HG03095 (cell line): ENCODE data around the gene P2RY11.

Source experiments
- ATAC-seq: cut with Tn5 transposase; IDR thresholded peaks from one replicate; pipeline ENCODE4 v1.9.1; 2021; ENCODE audit warnings: moderate library complexity; ENCODE audit not compliant: unreplicated experiment

The P2RY11 gene

DNA sequence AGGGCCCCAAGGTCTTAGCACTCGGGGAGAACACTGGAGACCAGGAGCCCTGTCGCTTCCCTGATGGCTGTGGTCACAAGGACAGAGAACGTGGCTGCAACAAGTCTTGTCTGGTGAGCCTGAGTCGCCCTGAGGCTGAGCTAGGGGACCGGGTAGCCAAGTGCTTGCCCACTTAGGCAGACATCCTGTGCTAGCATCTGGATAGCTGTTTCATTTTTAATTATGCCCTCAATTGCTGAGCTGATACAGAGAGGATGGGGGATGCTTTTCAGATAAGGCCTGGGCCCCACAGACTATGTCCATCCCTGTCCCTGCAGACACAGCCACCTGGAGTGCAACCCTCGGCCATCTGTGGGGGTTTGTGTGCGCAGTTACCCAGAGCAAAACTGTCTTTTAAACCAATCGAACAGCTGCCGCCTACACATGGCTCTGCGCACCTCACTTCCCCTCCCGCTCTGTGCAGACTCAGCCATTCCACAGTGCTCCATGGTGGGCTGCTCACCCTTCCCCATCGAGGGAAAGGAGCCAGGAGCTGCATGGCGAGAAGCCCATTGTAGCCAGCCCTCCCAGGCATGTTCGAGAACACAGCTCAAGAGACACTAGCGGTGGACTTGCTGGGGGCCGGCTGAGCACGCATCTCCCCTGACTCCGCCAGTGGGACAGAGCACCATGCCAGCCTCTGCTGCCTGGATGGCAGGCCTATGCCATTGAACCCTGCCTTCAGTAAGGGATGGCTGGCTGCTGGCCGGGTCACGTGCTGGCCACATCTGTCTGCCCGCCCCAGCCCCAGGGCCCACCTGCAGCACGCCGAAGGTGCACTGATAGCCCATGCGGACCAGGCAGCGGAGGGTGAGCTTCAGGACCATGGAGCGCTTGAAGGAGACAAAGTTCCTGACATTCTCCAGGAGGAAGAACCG is 27.6 kb downstream of the P2RY11 start:
- ATAC-seq: no peak

GRCh38 chr19:10139952-10140351 is 28.5 kb downstream of the P2RY11 start:
- no peak for ATAC-seq

- no peak for ATAC-seq
Observed at GRCh38 chr19:10141479-10141878, 30.0 kb downstream of the P2RY11 start.

- ATAC-seq: no peak
Observed at GRCh38 chr19:10141973-10142372, 30.5 kb downstream of the P2RY11 start.

- no peak for ATAC-seq
Observed at GRCh38 chr19:10142701-10143375, 31.3 kb downstream of the P2RY11 start.

DNA sequence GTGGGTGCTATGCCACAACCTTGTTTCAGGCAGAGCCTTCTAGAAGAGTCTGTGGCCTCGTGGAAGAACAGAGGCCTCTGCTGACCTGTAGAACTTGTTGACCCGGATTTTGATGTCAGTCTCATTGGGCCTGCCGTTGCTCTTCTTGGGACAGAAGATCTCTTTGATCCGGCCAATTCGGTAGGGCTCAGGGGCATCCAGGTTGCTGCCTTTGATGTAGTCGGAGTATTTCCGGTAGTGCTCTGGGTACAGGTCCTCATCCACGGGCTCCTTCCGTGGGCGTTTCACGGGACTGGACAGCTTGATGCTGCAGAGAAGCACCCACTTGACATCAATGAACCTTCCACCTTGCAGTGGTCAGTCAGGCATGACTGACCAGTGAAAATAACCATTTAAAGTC is 32.2 kb downstream of the P2RY11 start:
- no peak for ATAC-seq

- no peak for ATAC-seq
Observed at GRCh38 chr19:10144361-10144760, 32.9 kb downstream of the P2RY11 start.

- no peak for ATAC-seq
Observed at GRCh38 chr19:10145031-10145430, 33.5 kb downstream of the P2RY11 start.

GRCh38 chr19:10146142-10146541 is 34.6 kb downstream of the P2RY11 start:
- ATAC-seq: no peak

DNA sequence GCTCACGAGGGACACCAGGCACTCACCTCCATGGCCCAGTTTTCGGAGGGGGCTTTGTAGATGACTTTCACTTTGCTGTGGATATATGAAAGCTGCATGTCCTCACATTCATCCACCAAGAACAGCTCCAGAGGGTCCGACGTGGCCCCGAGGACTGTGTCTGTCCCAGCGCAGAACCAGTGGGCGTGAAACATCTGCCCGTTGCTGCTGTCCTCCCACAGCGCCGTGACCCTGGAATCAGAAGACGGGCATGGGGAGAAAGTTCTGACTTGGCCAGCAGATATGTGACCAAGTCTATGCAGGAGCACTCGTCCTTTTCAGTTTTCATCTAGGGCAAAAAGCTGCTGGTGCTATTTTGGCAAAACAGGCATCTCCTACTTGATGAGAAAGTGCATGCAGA is 37.9 kb downstream of the P2RY11 start:
- ATAC-seq: no peak

- no peak for ATAC-seq
Observed at GRCh38 chr19:10151521-10151920, 40.0 kb downstream of the P2RY11 start.

GRCh38 chr19:10152100-10152499 is 40.6 kb downstream of the P2RY11 start:
- no peak for ATAC-seq

- no peak for ATAC-seq
Observed at GRCh38 chr19:10155839-10156238, 44.3 kb downstream of the P2RY11 start.

- no peak for ATAC-seq
Observed at GRCh38 chr19:10158071-10158470, 46.6 kb downstream of the P2RY11 start.

DNA sequence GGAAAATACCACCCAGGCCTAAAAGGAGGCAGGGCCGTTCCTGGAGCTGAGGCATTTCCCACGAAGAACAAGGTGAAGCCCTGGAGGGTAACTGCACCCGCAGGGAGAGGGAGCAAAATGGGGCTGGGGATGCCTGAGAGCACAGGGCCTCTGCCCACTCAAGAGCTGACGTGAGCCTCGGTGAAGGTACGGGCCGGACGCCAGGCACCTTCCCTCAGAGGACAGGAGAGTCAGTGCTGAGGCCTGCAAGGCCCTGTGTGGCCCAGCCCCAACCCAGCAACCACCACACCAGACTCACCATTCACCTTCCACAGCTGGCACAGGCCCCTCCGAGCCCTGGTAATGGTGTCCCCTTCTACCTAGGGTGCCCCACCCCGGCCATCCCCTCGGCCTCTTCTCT is 47.0 kb downstream of the P2RY11 start:
- no peak for ATAC-seq

DNA sequence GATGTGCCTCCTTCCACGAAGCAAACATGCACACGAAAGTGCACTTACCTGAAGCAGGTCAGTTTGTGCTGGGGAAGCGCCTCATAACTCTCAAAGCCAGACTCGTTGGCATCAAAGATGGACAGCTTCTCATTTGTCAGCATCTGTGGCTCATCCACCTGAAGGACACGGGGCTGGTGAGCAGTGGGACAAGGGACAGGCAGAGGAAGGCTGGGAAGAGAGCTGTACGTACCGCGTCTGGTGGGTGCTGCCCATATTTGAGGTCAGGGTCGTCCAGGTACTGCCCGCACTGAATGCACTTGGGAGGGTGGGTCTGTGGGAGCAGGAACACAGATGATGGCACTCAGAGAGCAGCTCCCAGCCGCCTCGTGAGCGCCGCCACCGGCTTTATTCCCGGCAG is 48.1 kb downstream of the P2RY11 start:
- no peak for ATAC-seq

DNA sequence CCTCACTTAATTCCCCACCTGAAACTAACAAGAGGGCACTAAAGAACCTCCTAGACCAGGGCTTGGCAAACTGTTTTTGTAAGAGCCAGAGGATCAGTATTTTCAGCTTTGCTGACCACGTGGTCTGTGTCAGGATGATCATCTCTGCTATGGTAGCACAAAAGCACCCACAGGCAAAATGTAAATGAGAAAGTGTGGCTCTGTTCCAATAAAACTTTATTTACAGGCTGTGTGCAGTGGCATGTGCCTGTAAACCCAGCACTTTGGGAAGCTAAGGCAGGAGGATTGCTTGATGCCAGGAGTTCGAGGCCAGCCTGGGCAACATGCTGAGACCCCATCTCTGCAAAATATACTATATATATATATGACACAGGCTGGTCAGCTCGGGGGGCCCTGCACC is 52.0 kb downstream of the P2RY11 start:
- no peak for ATAC-seq
